SK-N-SH (cell line): Measurements from ENCODE around the gene EFCAB3. TPM values are rescaled to one million over a fixed set of nuclear protein-coding genes. Genes with fewer than 3 reads are reported as not detected.

Experiments used
- CTCF ChIA-PET: fragments of 300-600, 350-600 bp; formaldehyde crosslinking; extraction: SDS; loops from one replicate; lab custom pipeline; 2021; lab: Yijun Ruan, JAX
- POLR2A ChIA-PET: fragments of 350-600 bp; sonication (Branson Sonifier 250); formaldehyde crosslinking; extraction: SDS; loops from one replicate; lab custom pipeline; 2020; ENCODE audit warnings: antibody characterized with exemption, inconsistent platforms; lab: Yijun Ruan, JAX
- DNase-seq: peaks from one replicate; pipeline ENCODE4 v3.0.0; 2012
- H2AFZ ChIP-seq: fragments of 200-600 bp; sonication (generic); 2 replicates; pipeline ENCODE4 v1.8.1; 2016; ENCODE audit warnings: antibody characterized with exemption, mild to moderate bottlenecking, low read depth
- H3F3A ChIP-seq: fragments of 200-600 bp; sonication (generic); replicated peaks from 2 replicates; pipeline ENCODE3; 2016; ENCODE audit warnings: antibody characterized with exemption, mild to moderate bottlenecking; ENCODE audit not compliant: insufficient read depth
- H3K27ac ChIP-seq, 2 experiments: fragments of 200-500 bp in 1 of 2; fragments of 200-600 bp in 1 of 2; sonication (Bioruptor generic) in 1 of 2; sonication (generic), shearing (Covaris generic) in 1 of 2; 2 replicates each; pipeline versions ENCODE4 v1.5.1 to v1.6.1; 2014 to 2016; ENCODE audit warnings: low read depth in 2 of 2, inconsistent platforms in 1 of 2, low read length in 1 of 2, mild to moderate bottlenecking in 1 of 2, mixed read lengths in 1 of 2
- H3K27me3 ChIP-seq: fragments of 200-600 bp; sonication (generic), shearing (Covaris generic); 2 replicates; pipeline ENCODE4 v1.6.1; 2016; ENCODE audit warnings: mixed run types; ENCODE audit not compliant: insufficient read depth
- H3K36me3 ChIP-seq, 2 experiments: fragments of 200-500 bp in 1 of 2; fragments of 200-600 bp in 1 of 2; sonication (Bioruptor generic) in 1 of 2; sonication (generic) in 1 of 2; replicated peaks in 1 of 2; 2 replicates each; pipeline versions ENCODE3 to v1.5.1; 2014 to 2016; ENCODE audit warnings: low read length in 1 of 2, mild to moderate bottlenecking in 1 of 2; ENCODE audit not compliant: insufficient read depth in 2 of 2, control insufficient read depth in 1 of 2
- H3K4me1 ChIP-seq, 2 experiments: fragments of 200-500 bp in 1 of 2; fragments of 200-600 bp in 1 of 2; sonication (Bioruptor generic) in 1 of 2; sonication (generic), shearing (Covaris generic) in 1 of 2; 2 replicates each; pipeline versions ENCODE4 v1.5.1 to v1.6.1; 2014 to 2016; ENCODE audit warnings: low read depth in 1 of 2, low read length in 1 of 2, mixed run types in 1 of 2; ENCODE audit not compliant: insufficient read depth in 2 of 2, control insufficient read depth in 1 of 2
- H3K4me2 ChIP-seq: fragments of 200-600 bp; sonication (generic), shearing (Covaris generic); 2 replicates; pipeline ENCODE4 v1.6.1; 2017; ENCODE audit warnings: mixed run types
- H3K4me3 ChIP-seq, 2 experiments: fragments of 200-500 bp in 1 of 2; fragments of 200-600 bp in 1 of 2; sonication (Bioruptor generic) in 1 of 2; sonication (generic), shearing (Covaris generic) in 1 of 2; 2 replicates each; pipeline versions ENCODE4 v1.5.1 to v1.8.1; 2014 to 2016; ENCODE audit warnings: low read depth in 2 of 2, inconsistent platforms in 1 of 2, low read length in 1 of 2, mild to moderate bottlenecking in 1 of 2, mixed read lengths in 1 of 2, moderate library complexity in 1 of 2
- H3K79me2 ChIP-seq: fragments of 200-600 bp; sonication (generic); 2 replicates; pipeline ENCODE4 v1.8.1; 2017; ENCODE audit warnings: mild to moderate bottlenecking; ENCODE audit not compliant: insufficient read depth
- H3K9ac ChIP-seq: fragments of 200-600 bp; sonication (generic); 2 replicates; pipeline ENCODE4 v1.6.1; 2017; ENCODE audit warnings: mixed run types
- H3K9me2 ChIP-seq: fragments of 200-600 bp; sonication (generic); 2 replicates; pipeline ENCODE4 v1.6.1; 2017; ENCODE audit warnings: mixed run types
- H3K9me3 ChIP-seq: fragments of 200-600 bp; sonication (generic); 2 replicates; pipeline ENCODE4 v1.6.1; 2017; ENCODE audit warnings: mixed run types, mild to moderate bottlenecking, moderate library complexity
- H4K20me1 ChIP-seq: fragments of 200-600 bp; sonication (generic); 2 replicates; pipeline ENCODE4 v1.6.1; 2017; ENCODE audit warnings: mild to moderate bottlenecking, mixed run types; ENCODE audit not compliant: insufficient read depth
- CHD2 ChIP-seq: fragments of 150-350 bp; IDR thresholded peaks from 2 replicates; pipeline ENCODE4 v1.6.1; 2018; ENCODE audit warnings: low read length; ENCODE audit not compliant: partially characterized antibody
- EP300 ChIP-seq, 2 experiments: IDR thresholded peaks; 2 replicates each; pipeline versions ENCODE4 v1.4.0 to v1.6.1; 2012; ENCODE audit warnings: borderline replicate concordance in 1 of 2, low read depth in 1 of 2, low read length in 1 of 2
- EZH2phosphoT487 ChIP-seq: fragments of 200-600 bp; sonication (generic); IDR thresholded peaks from 2 replicates; pipeline ENCODE4 v1.6.1; 2017; ENCODE audit warnings: low read depth, mixed run types, mild to moderate bottlenecking, antibody characterized with exemption, moderate library complexity, borderline replicate concordance
- FOSL2 ChIP-seq: IDR thresholded peaks from 2 replicates; pipeline ENCODE4 v1.4.0; 2012; ENCODE audit warnings: low read depth, mild to moderate bottlenecking, moderate library complexity, borderline replicate concordance
- FOXJ3 ChIP-seq: sonication (generic); formaldehyde crosslinking; IDR thresholded peaks from 2 replicates; pipeline ENCODE4 v1.5.1; 2020; ENCODE audit warnings: mild to moderate bottlenecking, missing genetic modification reagents
- JUND ChIP-seq: IDR thresholded peaks from 2 replicates; pipeline ENCODE4 v1.4.0; 2012
- MXI1 ChIP-seq: IDR thresholded peaks from 2 replicates; pipeline ENCODE4 v1.6.1; 2012; ENCODE audit warnings: mild to moderate bottlenecking, low read depth, low read length, improper control_type of control experiment
- NFIC ChIP-seq: IDR thresholded peaks from 2 replicates; pipeline ENCODE4 v1.4.0; 2012; ENCODE audit warnings: borderline replicate concordance
- POLR2AphosphoS5 ChIP-seq: IDR thresholded peaks from 2 replicates; pipeline ENCODE4 v1.6.1; 2012; ENCODE audit warnings: low read depth, low read length
- RAD21 ChIP-seq: IDR thresholded peaks from 2 replicates; pipeline ENCODE4 v1.6.1; 2012; ENCODE audit warnings: mild to moderate bottlenecking, low read length
- RCOR1 ChIP-seq: fragments of 150-350 bp; IDR thresholded peaks from 2 replicates; pipeline ENCODE4 v1.6.1; 2017; ENCODE audit warnings: antibody characterized with exemption, low read length
- RXRA ChIP-seq: IDR thresholded peaks from 2 replicates; pipeline ENCODE4 v1.4.0; 2012; ENCODE audit warnings: low read depth, mild to moderate bottlenecking, borderline replicate concordance
- SIN3A ChIP-seq: IDR thresholded peaks from 2 replicates; pipeline ENCODE4 v1.6.1; 2012; ENCODE audit warnings: low read depth, mild to moderate bottlenecking, low read length, moderate library complexity, borderline replicate concordance
- SMC3 ChIP-seq: IDR thresholded peaks from 2 replicates; pipeline ENCODE4 v1.6.1; 2012; ENCODE audit warnings: low read depth, low read length, improper control_type of control experiment
- TAF1 ChIP-seq: IDR thresholded peaks from 2 replicates; pipeline ENCODE4 v1.6.1; 2012; ENCODE audit warnings: low read depth, mild to moderate bottlenecking, low read length, moderate library complexity, borderline replicate concordance
- YY1 ChIP-seq: IDR thresholded peaks from 2 replicates; pipeline ENCODE4 v1.4.0; 2012; ENCODE audit warnings: low read depth, mild to moderate bottlenecking
- WGBS: methylation state at CpG from one replicate; pipeline ENCODE4 v1.1.6; 2017; ENCODE audit warnings: low lambda C conversion rate; 5-methylcytosine and 5-hydroxymethylcytosine counted together
- polyA plus RNA-seq, 3 experiments: library from polyadenylated mRNA; depleted of rRNA; stranded (reverse); fragments of >200 nt; gene quantifications; 2 replicates each; pipeline ENCODE4 v1.2.3, GENCODE V29; 2012
- TF ChIP-seq, protein P1 (sequence below): IDR thresholded peaks from 2 replicates; pipeline ENCODE4; 2012
- TF ChIP-seq, protein P2 (sequence below): fragments of 150-350 bp; IDR thresholded peaks from 2 replicates; pipeline ENCODE4 v1.6.1; 2016; ENCODE audit warnings: mild to moderate bottlenecking, low read depth, low read length
- TF ChIP-seq, protein P3 (sequence below): IDR thresholded peaks from 2 replicates; pipeline ENCODE4 v1.4.0; 2012; ENCODE audit warnings: low read depth, borderline replicate concordance
- TF ChIP-seq, protein P4 (sequence below): IDR thresholded peaks from 2 replicates; pipeline ENCODE4 v1.4.0; 2012; ENCODE audit warnings: low read depth
- TF ChIP-seq, protein P5 (sequence below): fragments of 150-350 bp; IDR thresholded peaks from 2 replicates; pipeline ENCODE4 v1.6.1; 2017; ENCODE audit warnings: antibody characterized with exemption, low read length, low read depth, borderline replicate concordance

EFCAB3 gene
- polyA plus RNA-seq (2012; rRNA removed): not detected in 2 replicates
- not detected in 2 replicates for polyA plus RNA-seq (2012; cell fraction: cytosol; rRNA removed)
- polyA plus RNA-seq (2012; cell fraction: nucleus; rRNA removed): not detected in 2 replicates

DNA sequence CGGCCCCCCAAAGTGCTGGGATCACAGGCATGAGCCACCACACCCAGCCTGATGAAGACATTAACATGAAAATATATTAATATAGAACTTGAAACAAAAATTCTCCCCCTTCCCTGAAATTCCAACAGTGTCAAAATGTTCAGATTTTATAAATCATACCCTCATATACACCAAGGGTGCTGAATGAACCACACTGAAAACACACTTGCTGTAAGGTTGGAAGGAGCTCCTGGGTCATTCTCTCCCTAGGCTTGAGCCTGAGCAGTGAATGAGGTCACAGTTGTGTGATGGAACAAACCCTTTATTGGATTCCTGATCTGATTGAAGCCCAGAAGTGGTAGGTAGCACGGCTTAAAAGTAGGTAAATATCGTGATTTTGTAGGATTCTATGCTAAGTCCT lies at the start of gene EFCAB3:
TSS of gene EFCAB3 (plus strand) at position 301 of the 400 bp plus-strand sequence. CDS start 2,427 bp downstream, outside the sequence.
- no peak within 1 kb of the TSS for H3K9ac ChIP-seq
- no peak within 1 kb of the TSS for H3K4me2 ChIP-seq
- DNase-seq: no peak
- H3F3A ChIP-seq: no peaks in the 10 kb centered on the region
- H3K4me1 ChIP-seq: no peaks in the 10 kb centered on the region
- no peak for TF ChIP-seq CHD2
- no peak for TF ChIP-seq RCOR1
- no peak for TF ChIP-seq YY1
- TF ChIP-seq, protein P1, sequence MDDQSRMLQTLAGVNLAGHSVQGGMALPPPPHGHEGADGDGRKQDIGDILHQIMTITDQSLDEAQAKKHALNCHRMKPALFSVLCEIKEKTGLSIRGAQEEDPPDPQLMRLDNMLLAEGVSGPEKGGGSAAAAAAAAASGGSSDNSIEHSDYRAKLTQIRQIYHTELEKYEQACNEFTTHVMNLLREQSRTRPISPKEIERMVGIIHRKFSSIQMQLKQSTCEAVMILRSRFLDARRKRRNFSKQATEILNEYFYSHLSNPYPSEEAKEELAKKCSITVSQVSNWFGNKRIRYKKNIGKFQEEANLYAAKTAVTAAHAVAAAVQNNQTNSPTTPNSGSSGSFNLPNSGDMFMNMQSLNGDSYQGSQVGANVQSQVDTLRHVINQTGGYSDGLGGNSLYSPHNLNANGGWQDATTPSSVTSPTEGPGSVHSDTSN: no peak
- TF ChIP-seq, protein P2, sequence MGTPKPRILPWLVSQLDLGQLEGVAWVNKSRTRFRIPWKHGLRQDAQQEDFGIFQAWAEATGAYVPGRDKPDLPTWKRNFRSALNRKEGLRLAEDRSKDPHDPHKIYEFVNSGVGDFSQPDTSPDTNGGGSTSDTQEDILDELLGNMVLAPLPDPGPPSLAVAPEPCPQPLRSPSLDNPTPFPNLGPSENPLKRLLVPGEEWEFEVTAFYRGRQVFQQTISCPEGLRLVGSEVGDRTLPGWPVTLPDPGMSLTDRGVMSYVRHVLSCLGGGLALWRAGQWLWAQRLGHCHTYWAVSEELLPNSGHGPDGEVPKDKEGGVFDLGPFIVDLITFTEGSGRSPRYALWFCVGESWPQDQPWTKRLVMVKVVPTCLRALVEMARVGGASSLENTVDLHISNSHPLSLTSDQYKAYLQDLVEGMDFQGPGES: no peak
- no peak for TF ChIP-seq JUND
- TF ChIP-seq, protein P3, sequence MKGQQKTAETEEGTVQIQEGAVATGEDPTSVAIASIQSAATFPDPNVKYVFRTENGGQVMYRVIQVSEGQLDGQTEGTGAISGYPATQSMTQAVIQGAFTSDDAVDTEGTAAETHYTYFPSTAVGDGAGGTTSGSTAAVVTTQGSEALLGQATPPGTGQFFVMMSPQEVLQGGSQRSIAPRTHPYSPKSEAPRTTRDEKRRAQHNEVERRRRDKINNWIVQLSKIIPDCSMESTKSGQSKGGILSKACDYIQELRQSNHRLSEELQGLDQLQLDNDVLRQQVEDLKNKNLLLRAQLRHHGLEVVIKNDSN: no peak
- no peak for TF ChIP-seq MXI1
- TF ChIP-seq EZH2phosphoT487: no peak
- no peak for TF ChIP-seq RAD21
- no peak for TF ChIP-seq SIN3A
- TF ChIP-seq, all 33 proteins: peak for 0
- H3K9me2 ChIP-seq: no peaks in the 10 kb centered on the region
- peaks cover 13% of the 10 kb centered on the region for H3K27me3 ChIP-seq
- H4K20me1 ChIP-seq: no peaks in the 10 kb centered on the region
- CTCF ChIA-PET: no interaction called here
- WGBS: 39% methylated on average over 3 of the region's 3 CpGs
- no peak within 1 kb of the TSS for H3K27ac ChIP-seq
- no peaks in the 10 kb centered on the region for H3K9me3 ChIP-seq
- no peak within 1 kb of the TSS for H3K4me3 ChIP-seq
- H2AFZ ChIP-seq: no peak within 1 kb of the TSS
- no peaks in the 10 kb centered on the region for H3K36me3 ChIP-seq
- no peaks in the 10 kb centered on the region for H3K79me2 ChIP-seq
- POLR2A ChIA-PET: no interaction called here

DNA sequence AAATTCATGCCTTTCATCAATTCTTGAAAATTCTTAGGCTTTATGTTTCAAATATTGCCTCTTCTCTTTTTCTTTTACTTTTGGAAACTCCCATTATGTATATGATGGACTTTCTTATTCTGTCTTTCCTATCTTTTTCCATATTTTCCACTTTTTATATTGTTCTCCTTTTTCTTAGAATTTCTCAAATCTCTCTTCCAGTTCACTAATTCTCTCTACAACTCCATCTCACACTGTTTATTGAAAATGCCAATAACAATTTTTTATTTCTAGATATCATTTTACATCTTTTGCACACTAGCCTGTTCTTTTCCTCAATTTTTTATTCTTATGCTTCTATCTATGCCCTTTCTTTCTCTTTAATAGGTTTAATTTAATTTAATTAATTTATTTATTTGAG lies 43.8 kb upstream of the EFCAB3 start:
- H3K27ac ChIP-seq: no peak overlapping the region
- no peaks in the 10 kb centered on the region for H3K4me1 ChIP-seq
- H3K4me2 ChIP-seq: no peak overlapping the region
- ChIA-PET POLR2A (no interaction called here), CTCF (no interaction called here)
- no peak overlapping the region for H3K4me3 ChIP-seq
- no peaks in the 10 kb centered on the region for H3K27me3 ChIP-seq
- no peak overlapping the region for H3K9ac ChIP-seq
- H3K9me2 ChIP-seq: no peaks in the 10 kb centered on the region
- H3K36me3 ChIP-seq: no peaks in the 10 kb centered on the region
- no peaks in the 10 kb centered on the region for H4K20me1 ChIP-seq
- no peak for DNase-seq
- no peak overlapping the region for H2AFZ ChIP-seq
- no peaks in the 10 kb centered on the region for H3F3A ChIP-seq
- H3K9me3 ChIP-seq: 0 out of 2 replicates have a peak, but pooled peaks cover 11% of the 10 kb centered on the region
- no peaks in the 10 kb centered on the region for H3K79me2 ChIP-seq
- TF ChIP-seq EP300 (IDR thresholded peaks at IDR 0.05; ENCODE audit: borderline replicate concordance in 1 of 2, low read depth in 1 of 2, low read length in 1 of 2) (no peak), TAF1 (no peak), SMC3 (no peak), FOXJ3 (CRISPR knock-in tag) (no peak), FOSL2 (no peak), RXRA (no peak), RAD21 (no peak), NFIC (no peak), EZH2phosphoT487 (no peak), POLR2AphosphoS5 (no peak)
- TF ChIP-seq, protein P1: no peak
- TF ChIP-seq, protein P2: no peak
- TF ChIP-seq, protein P4, sequence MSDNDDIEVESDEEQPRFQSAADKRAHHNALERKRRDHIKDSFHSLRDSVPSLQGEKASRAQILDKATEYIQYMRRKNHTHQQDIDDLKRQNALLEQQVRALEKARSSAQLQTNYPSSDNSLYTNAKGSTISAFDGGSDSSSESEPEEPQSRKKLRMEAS: no peak
- TF ChIP-seq, protein P5, sequence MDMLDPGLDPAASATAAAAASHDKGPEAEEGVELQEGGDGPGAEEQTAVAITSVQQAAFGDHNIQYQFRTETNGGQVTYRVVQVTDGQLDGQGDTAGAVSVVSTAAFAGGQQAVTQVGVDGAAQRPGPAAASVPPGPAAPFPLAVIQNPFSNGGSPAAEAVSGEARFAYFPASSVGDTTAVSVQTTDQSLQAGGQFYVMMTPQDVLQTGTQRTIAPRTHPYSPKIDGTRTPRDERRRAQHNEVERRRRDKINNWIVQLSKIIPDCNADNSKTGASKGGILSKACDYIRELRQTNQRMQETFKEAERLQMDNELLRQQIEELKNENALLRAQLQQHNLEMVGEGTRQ: no peak
